C4-2B (cell line): ENCODE results near the gene NAA25.

Source experiments
- CTCF ChIP-seq: fragments of 450-650 bp; conservative IDR thresholded peaks from 2 replicates; pipeline ENCODE4 v1.5.1; 2017; ENCODE audit warnings: mild to moderate bottlenecking
- ZFX ChIP-seq: fragments of 450-650 bp; IDR thresholded peaks from 2 replicates; pipeline ENCODE4 v1.6.1; 2017

GRCh38 chr12:112011685-112012084 lies 96.9 kb downstream of the NAA25 start:
- TF ChIP-seq CTCF (no peak), ZFX (no peak)
